GM12875 (cell line): ENCODE data around the gene ZNF92.

Experiments
- H3K4me3 ChIP-seq: one replicate; pipeline ENCODE4 v1.5.1; 2011; ENCODE audit warnings: low read depth, low read length, control low read depth
- TF ChIP-seq, protein P1 (sequence below): IDR thresholded peaks from 2 replicates; pipeline ENCODE4 v1.5.1; 2011; ENCODE audit warnings: low read depth, mild to moderate bottlenecking, control low read depth, inconsistent platforms, low read length, moderate library complexity, borderline replicate concordance; ENCODE audit not compliant: insufficient read depth

The ZNF92 gene

DNA sequence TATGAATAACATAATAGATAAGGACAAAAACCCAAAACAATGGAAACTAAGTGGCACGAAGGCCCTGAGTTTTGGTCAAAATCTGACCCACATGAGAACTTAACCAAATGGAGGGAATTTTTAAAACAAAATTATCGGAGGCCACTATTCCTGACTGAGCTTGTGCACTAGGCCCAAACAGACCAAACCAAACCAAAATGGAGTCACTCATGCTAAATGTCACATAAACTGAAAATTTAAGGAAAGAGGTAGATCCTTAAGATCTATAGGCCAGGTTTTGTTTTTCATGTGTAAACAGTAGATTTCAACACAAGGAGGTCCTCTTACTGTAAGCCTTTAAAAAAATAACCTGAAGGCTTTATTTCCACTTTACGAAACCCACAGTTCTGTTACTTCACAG, 3.8 kb upstream of the ZNF92 start:
- TF ChIP-seq, protein P1, sequence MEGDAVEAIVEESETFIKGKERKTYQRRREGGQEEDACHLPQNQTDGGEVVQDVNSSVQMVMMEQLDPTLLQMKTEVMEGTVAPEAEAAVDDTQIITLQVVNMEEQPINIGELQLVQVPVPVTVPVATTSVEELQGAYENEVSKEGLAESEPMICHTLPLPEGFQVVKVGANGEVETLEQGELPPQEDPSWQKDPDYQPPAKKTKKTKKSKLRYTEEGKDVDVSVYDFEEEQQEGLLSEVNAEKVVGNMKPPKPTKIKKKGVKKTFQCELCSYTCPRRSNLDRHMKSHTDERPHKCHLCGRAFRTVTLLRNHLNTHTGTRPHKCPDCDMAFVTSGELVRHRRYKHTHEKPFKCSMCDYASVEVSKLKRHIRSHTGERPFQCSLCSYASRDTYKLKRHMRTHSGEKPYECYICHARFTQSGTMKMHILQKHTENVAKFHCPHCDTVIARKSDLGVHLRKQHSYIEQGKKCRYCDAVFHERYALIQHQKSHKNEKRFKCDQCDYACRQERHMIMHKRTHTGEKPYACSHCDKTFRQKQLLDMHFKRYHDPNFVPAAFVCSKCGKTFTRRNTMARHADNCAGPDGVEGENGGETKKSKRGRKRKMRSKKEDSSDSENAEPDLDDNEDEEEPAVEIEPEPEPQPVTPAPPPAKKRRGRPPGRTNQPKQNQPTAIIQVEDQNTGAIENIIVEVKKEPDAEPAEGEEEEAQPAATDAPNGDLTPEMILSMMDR, result no peak
- no peak overlapping the region for H3K4me3 ChIP-seq

DNA sequence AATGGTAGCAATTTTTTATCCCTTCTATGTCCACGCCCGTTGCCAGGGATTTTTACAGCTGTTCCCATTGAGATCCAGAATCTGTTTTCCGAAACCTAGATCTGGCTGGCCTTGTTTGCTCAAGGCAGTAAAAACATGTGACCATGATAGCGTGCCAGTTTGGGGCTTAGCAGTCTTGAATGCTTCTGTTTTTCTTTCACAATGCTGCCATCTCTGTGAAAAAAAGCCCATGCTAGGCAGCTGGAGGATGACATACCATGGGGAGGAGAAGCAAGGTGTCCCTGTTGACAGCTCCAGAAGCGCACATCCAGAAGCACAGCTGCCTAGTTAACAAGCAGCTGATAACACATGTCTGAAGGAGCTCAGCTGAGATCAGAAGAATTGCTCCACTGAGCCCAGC, 2.2 kb upstream of the ZNF92 start:
- no peak overlapping the region for H3K4me3 ChIP-seq
- TF ChIP-seq, protein P1, result no peak

DNA sequence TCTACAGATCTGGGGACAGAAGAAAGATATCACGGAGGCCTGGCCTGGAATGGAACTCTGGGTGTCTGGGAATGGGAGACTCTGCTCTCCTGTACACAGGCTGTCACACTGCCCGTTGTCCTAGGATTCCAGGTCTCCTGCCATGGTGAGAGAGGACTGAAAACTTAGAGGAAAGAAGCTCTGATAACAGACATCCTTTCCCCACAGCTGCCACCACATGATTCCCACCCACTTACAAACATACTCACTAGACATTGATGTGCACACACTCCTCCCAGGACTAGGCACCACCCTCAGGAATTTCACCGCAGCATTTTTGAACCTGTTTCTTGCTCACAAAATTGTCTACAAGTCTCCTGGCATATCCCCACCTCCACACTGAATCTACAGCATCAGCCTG, 5.7 kb downstream of the ZNF92 start:
- TF ChIP-seq, protein P1, result no peak
- no peak overlapping the region for H3K4me3 ChIP-seq

DNA sequence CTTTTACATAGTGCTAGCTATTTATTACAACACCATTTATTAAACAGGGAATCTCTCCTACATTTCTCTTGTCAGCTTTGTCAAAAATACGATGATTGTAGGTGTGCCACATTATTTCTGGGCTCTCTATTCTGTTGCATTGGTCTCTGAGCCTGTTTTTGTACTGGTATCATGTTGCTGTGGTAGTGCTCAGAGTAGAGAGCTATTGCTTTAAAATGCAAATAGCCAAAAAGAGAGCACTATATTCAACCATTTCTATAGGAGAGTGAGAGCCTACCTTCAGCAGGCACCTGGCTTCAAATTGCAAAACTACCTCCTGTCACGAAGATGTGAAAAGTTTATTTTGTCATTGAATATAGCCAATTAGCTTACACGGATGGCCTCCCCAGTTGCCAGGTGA, 8.1 kb downstream of the ZNF92 start:
- H3K4me3 ChIP-seq, result no peak overlapping the region
- TF ChIP-seq, protein P1, result no peak

DNA sequence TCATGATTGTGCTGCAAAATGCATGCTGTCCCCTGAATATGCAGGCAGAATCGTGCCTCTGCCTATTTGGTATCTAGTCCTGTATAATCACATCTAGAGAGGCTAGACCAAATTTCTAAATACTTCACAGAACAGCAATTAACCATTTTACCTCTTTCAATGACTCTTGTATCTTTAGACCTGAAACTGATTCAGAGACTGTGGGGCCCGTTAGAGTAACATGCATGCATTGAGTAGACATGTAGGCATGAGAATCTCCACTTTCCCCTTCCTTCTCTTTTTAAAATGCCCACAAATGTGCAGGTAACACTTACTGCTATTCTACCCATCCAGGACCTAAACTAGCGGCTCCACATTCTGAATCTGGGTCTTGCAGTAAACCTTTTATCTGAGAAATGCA, 8.8 kb downstream of the ZNF92 start:
- H3K4me3 ChIP-seq, result no peak overlapping the region
- TF ChIP-seq, protein P1, result no peak

DNA sequence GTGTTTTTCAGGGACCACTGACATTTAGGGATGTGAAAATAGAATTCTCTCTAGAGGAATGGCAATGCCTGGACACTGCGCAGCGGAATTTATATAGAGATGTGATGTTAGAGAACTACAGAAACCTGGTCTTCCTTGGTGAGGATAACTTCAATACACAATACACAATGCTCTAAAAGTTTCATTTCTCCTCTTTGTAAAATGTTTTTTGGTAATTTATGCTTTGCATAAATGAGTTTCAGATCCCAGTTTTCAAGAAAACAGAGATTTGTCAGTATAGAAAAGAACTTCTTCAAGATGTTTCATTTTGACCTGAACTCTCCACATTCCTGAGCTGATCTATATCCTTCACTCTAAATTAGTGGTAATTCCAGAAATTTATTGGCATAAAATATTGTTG, 14.2 kb downstream of the ZNF92 start:
- TF ChIP-seq, protein P1, result no peak
- no peak overlapping the region for H3K4me3 ChIP-seq

DNA sequence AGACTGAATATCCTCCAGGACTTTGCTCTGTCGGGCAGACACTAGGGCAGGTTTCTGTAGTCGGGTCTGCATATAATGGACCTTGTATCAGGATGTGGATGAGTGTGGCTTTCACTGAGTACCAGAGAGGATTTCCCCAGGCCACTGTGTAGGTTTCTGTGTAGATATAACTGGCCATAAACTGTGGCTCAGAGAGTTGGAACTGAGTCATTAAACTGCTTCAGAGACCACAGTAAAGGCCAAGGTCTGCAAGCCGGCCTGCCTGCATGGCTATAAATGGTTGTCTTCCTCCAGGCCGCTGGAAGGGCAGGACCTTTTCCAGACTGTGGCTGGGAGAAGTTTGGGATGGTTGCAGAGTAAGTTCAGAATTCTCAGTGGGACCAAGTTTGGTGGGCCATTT, 16.9 kb downstream of the ZNF92 start:
- TF ChIP-seq, protein P1, result no peak
- no peak overlapping the region for H3K4me3 ChIP-seq
